ENCODE results near the gene RAB25. TPM values are rescaled to one million over a fixed set of nuclear protein-coding genes. Genes with fewer than 3 reads are reported as not detected.

Gene RAB25
- total RNA-seq, 1 experiment from 2014 or later = 18.1 TPM

DNA sequence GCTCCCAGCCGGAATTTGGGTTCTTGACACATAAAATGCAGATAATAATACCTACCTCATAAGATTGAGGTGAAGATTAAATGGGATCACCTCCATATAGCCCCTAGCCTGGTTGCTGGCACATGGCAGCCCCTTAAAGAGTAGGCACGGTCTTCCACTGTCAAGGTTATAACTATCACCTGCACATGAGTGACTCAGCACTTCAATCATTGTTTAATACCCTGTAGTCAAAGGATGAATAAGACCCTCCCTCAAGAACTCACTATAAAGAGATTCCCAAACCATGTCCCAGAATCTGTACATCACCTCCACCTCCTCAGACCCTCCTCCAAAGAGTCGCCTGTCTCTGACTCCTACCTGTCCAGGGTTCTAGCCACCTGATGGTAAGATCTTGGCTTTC lies 47.1 kb downstream of the RAB25 start:
- ChIA-PET CTCF (no interaction called here), POLR2A (ENCODE audit: unreplicated experiment) (no interaction called here)
- TF ChIP-seq CTCF (conservative IDR thresholded peaks at IDR 0.05; ENCODE audit: low read depth, low read length) = no peak
- no peak for TF ChIP-seq EZH2phosphoT487 (IDR thresholded peaks at IDR 0.05; ENCODE audit: borderline replicate concordance, low read length)
- no peak for TF ChIP-seq EZH2 (IDR thresholded peaks at IDR 0.05; ENCODE audit: low read length, unreplicated experiment)
- H3K9me3 ChIP-seq (ENCODE audit: low read length) = no peaks in the 10 kb centered on the region
- no peaks in the 10 kb centered on the region for H3K36me3 ChIP-seq (ENCODE audit: low read depth, low read length)
- no peaks in the 10 kb centered on the region for H3K79me2 ChIP-seq (ENCODE audit: low read length)
- no peaks in the 10 kb centered on the region for H3K27me3 ChIP-seq (ENCODE audit: low read length)
- no peaks in the 10 kb centered on the region for H4K20me1 ChIP-seq (ENCODE audit: low read length)
- H3K9ac ChIP-seq (ENCODE audit: low read length) = no peak overlapping the region
- ATAC-seq (no peak), DNase-seq (no peak)
- no peak overlapping the region for H2AFZ ChIP-seq (ENCODE audit: low read length)
- no peaks in the 10 kb centered on the region for H3F3A ChIP-seq (ENCODE audit: low read length, unreplicated experiment)
- intact Hi-C loops (cut with micrococcal nuclease) = no loop called here
- no peaks in the 10 kb centered on the region for H3K9me2 ChIP-seq (replicated peaks; ENCODE audit: low read length)
- H3K4me3 ChIP-seq (ENCODE audit: low read length) = no peak overlapping the region
- no peak overlapping the region for H3K4me2 ChIP-seq (ENCODE audit: low read length)
- H3K27ac ChIP-seq (ENCODE audit: low read length) = no peak overlapping the region
- peaks cover 59% of the 10 kb centered on the region for H3K4me1 ChIP-seq (ENCODE audit: insufficient read depth, low read length)
- no TSS peak for BruUV-seq (replicated peaks)

- POLR2A ChIA-PET (ENCODE audit: unreplicated experiment) = no interaction called here
Observed at GRCh38 chr1:156108664-156109241, 47.8 kb downstream of the RAB25 start.

More at GRCh38 chr1:156108664-156109241, 47.8 kb downstream of the RAB25 start:
- ATAC-seq = no peak
- Histone ChIP-seq H3K4me3 (ENCODE audit: low read length) (no peak overlapping the region), H3K27me3 (ENCODE audit: low read length) (no peaks in the 10 kb centered on the region), H4K20me1 (ENCODE audit: low read length) (no peaks in the 10 kb centered on the region), H3K9me2 (replicated peaks; ENCODE audit: low read length) (no peaks in the 10 kb centered on the region), H3K27ac (ENCODE audit: low read length) (no peak overlapping the region), H3K36me3 (ENCODE audit: low read depth, low read length) (no peaks in the 10 kb centered on the region), H3K4me2 (ENCODE audit: low read length) (no peak overlapping the region), H3K79me2 (ENCODE audit: low read length) (no peaks in the 10 kb centered on the region), H3K4me1 (ENCODE audit: insufficient read depth, low read length) (peaks cover 59% of the 10 kb centered on the region), H3F3A (ENCODE audit: low read length, unreplicated experiment) (no peaks in the 10 kb centered on the region), H3K9me3 (ENCODE audit: low read length) (no peaks in the 10 kb centered on the region), H2AFZ (ENCODE audit: low read length) (no peak overlapping the region), H3K9ac (ENCODE audit: low read length) (no peak overlapping the region)
- intact Hi-C loops (cut with micrococcal nuclease) = no loop called here
- CTCF ChIA-PET = no interaction called here
- TF ChIP-seq CTCF (conservative IDR thresholded peaks at IDR 0.05; ENCODE audit: low read depth, low read length) = no peak
- TF ChIP-seq EZH2 (IDR thresholded peaks at IDR 0.05; ENCODE audit: low read length, unreplicated experiment) = no peak
- no peak for TF ChIP-seq EZH2phosphoT487 (IDR thresholded peaks at IDR 0.05; ENCODE audit: borderline replicate concordance, low read length)
- no peak for DNase-seq
- no TSS peak for BruUV-seq (replicated peaks)

All from PC-3 (cell line).